DLD1 (cell line): Measurements from ENCODE around the gene HTATSF1.

Experiments used
- in situ Hi-C: cut with HindIII; loops from 2 replicates; pipeline ENCODE4 v1.10.0; 2017; ENCODE audit warnings: low sequenced_read_pairs

HTATSF1 gene

GRCh38 chrX:136495043-136495442 lies 2.3 kb upstream of the HTATSF1 start:
- in situ Hi-C loops = no loop called here

DNA sequence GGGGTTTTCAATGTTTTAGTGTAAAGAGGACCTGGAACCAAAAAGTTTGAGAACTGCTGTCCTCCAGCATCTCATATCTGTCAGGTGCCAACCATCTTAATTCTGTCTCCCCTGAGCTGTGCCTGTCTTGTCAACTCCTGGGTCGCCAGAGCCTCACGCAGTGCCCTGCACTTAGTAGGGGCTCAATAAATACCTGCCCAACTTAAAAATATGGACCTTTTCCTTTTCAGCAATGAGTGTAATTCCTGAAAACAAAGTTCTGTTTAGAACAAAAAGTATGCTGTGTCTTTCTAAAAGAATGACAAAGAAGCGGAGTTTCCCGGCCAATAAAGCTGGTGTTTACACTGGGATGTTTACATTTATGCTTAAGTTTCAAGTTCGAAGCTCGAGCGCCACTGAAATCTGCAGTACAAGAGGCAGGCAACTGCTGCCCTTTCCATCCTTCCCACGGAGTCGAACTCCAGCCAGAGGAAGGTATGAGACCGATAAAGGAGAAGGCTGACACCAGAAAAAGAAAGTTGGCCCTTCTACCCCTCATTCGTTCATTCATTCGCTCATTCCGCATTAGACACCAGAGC lies 1.1 kb upstream of the HTATSF1 start:
- in situ Hi-C loops = no loop called here

GRCh38 chrX:136496764-136497555 lies 432 bp upstream of the HTATSF1 start:
- in situ Hi-C loops = no loop called here

- in situ Hi-C loops = no loop called here
These were observed 21.7 kb downstream of the HTATSF1 start for GRCh38 chrX:136519069-136519468.

DNA sequence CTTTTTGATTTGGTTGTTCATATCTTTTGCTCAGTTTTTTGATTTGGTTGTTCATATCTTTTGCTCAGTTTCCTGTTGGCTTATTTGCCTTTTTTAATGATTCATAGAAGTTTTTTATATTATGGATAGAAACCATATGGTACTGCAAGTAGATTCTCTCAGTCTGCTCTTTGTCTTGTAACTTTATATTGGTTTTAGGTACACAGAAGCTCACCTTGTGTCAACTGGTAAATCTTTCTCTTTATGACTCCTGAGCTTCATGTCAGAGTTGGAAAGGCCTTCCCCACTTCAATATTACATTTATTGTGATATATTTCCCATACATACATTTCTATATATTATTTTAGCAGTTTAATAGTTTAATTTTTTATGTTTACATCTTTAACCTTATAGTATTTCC lies 26.4 kb downstream of the HTATSF1 start:
- in situ Hi-C loops = no loop called here

GRCh38 chrX:136525738-136526606 lies 28.6 kb downstream of the HTATSF1 start:
- in situ Hi-C loops = no loop called here

- in situ Hi-C loops = no loop called here
These were observed 31.4 kb downstream of the HTATSF1 start for GRCh38 chrX:136528645-136529315.

DNA sequence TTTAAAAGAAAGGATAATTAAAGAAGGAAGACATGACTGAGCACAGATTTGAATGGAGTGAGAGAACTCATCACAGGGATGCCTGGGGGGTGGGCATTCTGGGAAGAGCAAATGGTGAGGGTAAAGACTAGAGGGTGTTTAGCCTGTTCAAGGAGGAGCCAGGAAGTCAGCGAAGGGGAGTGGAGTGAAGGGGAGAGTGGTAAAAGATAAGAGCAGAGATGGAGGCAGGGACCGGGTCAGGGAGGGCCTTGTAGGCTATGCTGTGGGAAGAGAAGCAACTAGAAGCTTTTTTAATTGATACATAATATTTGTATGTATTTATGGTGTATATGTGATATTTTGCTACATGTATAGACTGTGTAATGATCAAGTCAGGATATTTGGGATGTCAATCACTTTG lies 32.4 kb downstream of the HTATSF1 start:
- in situ Hi-C loops = no loop called here

DNA sequence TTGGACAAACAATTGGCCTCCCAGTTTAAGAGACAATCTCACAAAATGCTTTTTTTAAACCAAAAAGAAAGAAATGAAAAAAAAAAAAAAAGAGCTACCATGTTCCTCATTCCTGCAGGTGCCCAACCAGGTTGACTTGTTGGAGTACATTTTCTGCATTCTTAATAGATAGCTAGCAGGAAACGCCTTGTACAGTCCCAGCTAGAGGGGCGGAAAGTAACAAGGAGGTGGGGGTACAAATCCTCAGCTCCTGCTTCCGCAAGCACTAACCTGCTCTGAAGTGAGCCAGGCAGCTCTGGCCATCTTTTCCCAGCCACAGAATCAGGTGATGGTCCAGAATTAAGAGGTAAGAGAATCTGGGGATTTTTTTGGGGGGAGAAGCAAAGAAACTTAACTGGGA lies 34.6 kb downstream of the HTATSF1 start, which contains the start of gene VGLL1:
Gene VGLL1, plus strand, starts transcription at position 265 of the 400 bp plus-strand sequence. CDS start 3,806 bp downstream, outside the sequence.
- in situ Hi-C loops = no loop called here

DNA sequence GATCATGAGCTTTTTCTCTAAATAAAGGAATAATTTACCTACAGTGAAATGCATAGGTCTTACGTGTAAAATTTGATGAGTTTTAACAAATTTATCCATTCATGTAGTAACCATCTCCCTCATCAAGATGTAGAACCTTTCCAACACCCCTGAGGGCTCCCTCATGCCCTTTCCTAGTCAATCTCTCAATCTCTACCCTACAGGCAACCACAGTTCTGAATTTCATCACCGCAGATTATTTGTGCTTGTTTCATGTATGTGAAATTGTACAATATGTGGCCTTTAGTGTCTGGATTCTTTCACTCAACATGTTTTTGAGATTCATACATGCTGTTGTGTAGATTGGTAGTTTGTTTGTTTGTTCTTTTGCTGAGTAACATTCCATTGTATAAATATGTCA lies 36.7 kb downstream of the HTATSF1 start:
- in situ Hi-C loops = no loop called here

DNA sequence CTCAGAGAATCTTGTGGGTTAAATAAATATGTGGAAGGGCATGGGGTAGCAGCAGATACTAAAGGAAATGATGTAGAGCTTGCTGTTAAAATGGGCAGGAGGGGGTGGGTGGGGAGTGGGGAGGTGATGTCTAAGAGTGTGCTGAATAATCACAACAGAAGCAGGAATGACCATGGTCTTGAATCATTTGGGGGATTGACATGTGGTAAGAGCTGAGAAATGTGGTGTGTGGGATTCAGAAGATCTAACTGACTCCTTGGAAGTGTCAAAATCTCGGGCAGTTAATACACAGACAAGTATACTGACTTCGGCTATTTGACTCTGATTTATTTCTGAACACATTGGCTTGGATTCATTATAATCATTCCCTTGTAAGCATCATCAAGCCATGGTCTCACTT lies 41.4 kb downstream of the HTATSF1 start:
- in situ Hi-C loops = no loop called here

GRCh38 chrX:136540226-136540625 lies 42.8 kb downstream of the HTATSF1 start:
- in situ Hi-C loops = no loop called here

DNA sequence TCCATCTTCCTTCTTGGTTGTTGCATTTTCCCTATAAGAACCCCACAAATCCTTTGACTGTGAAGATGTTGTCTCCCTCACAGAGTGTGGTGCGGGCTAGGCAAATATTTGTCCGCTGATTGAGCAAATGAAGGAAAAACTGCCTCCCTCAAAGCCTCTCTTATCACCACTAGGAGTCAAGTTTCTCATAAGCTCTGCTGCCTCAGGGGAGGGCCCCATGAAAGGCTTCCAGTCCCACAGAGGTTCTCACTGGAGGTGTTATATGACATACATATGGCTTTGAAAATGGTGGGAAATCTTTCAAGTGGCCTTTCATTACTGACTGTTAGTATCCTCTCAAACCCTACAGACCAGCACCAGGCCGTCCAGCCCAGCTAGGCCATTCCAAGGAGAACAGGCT lies 43.9 kb downstream of the HTATSF1 start:
- in situ Hi-C loops = no loop called here

- in situ Hi-C loops = no loop called here
These were observed 44.9 kb downstream of the HTATSF1 start for GRCh38 chrX:136542281-136542680.

DNA sequence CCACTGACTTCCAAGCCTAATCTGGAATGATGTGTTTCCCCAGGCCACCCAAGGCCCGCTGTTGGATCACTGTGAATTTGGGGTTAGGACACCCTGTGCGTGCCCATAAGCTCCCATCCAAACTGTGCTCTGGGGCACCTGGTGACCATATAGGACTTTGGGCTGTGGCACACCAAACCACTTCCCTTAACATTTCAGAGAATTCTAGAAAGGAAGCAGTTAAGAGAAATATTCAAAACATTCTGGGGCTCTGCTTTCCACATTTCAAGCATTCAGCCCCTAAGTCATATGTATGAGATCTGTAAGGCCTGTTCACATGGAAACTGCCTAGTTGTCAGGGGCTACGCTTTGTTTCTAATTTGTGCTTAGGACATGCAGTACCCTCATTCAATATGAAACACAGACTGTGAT lies 49.0 kb downstream of the HTATSF1 start:
- in situ Hi-C loops = no loop called here

DNA sequence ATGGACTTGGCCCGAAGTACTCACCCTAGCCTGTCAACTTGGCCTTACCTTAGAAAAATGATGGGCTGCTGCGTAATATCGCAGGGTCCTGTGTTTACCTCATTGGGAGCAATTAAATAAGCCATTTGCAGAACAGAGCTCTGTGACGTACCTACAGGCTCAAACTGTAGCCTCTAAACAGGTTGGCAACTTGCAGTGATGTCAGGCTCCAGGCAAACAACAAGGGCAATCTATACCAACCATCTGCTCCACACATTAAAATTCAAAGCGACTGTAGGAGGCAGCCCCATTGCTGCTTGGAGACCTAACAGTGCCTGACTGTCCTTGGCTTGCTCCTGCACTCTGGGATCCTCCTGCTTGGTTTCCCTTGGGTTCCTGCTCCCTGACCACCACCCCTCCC lies 51.8 kb downstream of the HTATSF1 start:
- in situ Hi-C loops = no loop called here

DNA sequence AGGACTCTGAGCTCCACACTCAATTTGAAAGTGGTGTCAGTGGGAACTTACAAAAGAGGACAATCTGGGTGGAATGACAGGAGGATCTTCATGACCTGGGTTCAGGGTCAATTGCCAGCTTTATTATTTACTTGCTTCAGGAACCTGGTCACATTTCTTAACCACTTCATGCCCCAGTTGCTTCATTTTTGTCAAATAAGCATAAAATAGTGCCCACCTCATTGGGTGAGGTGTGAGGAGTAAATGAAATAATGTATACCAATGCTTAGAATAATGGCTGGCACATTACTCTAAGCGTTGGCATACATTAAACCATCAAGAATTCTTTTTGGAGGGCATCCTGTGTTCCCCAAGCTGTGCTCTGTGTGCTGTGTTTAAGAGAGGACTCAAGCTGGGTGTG lies 54.0 kb downstream of the HTATSF1 start:
- in situ Hi-C loops = no loop called here

DNA sequence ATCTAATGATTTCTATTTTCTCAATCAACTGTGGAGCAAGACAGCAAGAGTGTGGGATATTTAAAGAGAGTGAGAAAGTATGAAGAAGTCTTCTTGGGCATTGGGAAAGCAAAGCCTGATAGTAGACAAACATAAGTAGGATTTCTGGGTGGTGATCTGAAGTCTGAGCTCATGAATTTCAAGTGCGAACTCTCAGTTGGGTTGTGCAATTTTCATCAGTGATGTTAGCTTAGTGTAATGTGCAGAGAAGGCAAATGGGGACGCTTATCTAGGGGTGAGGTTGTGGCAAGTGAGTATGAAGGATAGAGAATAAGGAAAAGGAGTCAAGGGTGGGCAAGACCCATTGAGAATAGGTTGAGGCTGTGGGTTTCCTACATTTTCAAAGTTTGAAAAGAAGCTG lies 58.3 kb downstream of the HTATSF1 start:
- in situ Hi-C loops = no loop called here
